Upper lobe of left lung (tissue), 4 donors: Measurements from ENCODE around the gene SFMBT2.

Experiments
- CTCF ChIP-seq, 6 experiments: fragments of 450-650 bp in 4 of 6; fragments of 200-600 bp in 2 of 6; sonication (generic) in 2 of 6; IDR thresholded peaks; one replicate each; pipeline ENCODE4 v1.5.1; 2016 to 2019; ENCODE audit warnings: antibody characterized with exemption in 6 of 6
- EP300 ChIP-seq, 4 donors: sonication (generic); formaldehyde crosslinking; IDR thresholded peaks; one replicate each; pipeline ENCODE4 v1.5.1; 2017; ENCODE audit warnings: antibody characterized with exemption in 4 of 4, control low read depth in 2 of 4
- POLR2A ChIP-seq, 4 donors: fragments of 450-650 bp; IDR thresholded peaks; one replicate each; pipeline ENCODE4 v1.5.1; 2016 to 2017; ENCODE audit warnings: antibody characterized with exemption in 4 of 4, mild to moderate bottlenecking in 2 of 4
- POLR2AphosphoS5 ChIP-seq, 2 donors: sonication (generic); formaldehyde crosslinking; IDR thresholded peaks; one replicate each; pipeline ENCODE4 v1.5.1; 2017; ENCODE audit warnings: antibody characterized with exemption in 2 of 2

GRCh38 chr10:7343040-7343439 lies 67.8 kb downstream of the SFMBT2 start:
- TF ChIP-seq CTCF (IDR thresholded peaks at IDR 0.05): no peak
- no peak for TF ChIP-seq POLR2A (IDR thresholded peaks at IDR 0.05)
- TF ChIP-seq POLR2AphosphoS5 (IDR thresholded peaks at IDR 0.05): no peak
- no peak for TF ChIP-seq EP300 (IDR thresholded peaks at IDR 0.05)
